Ectodermal cell (in vitro differentiated cells): ENCODE data around the gene SEMA5A.

Experiments used
- H3K27ac ChIP-seq: 2 replicates; pipeline ENCODE4 v1.7.0; 2013; ENCODE audit warnings: mild to moderate bottlenecking, low read depth, low read length; ENCODE audit not compliant: insufficient read depth, poor library complexity, severe bottlenecking
- H3K27me3 ChIP-seq: 2 replicates; pipeline ENCODE4 v1.7.0; 2013; ENCODE audit warnings: mild to moderate bottlenecking, low read length; ENCODE audit not compliant: insufficient read depth, control insufficient read depth, poor library complexity, severe bottlenecking
- H3K36me3 ChIP-seq: one replicate; pipeline ENCODE4 v1.7.0; 2013; ENCODE audit warnings: low read length; ENCODE audit not compliant: control insufficient read depth, insufficient read depth
- H3K4me1 ChIP-seq: one replicate; pipeline ENCODE4 v1.7.0; 2013; ENCODE audit warnings: low read length; ENCODE audit not compliant: control insufficient read depth, insufficient read depth
- H3K4me3 ChIP-seq: 2 replicates; pipeline ENCODE4 v1.7.0; 2013; ENCODE audit warnings: low read depth, low read length, control low read depth; ENCODE audit not compliant: insufficient read depth
- H3K9me3 ChIP-seq: 2 replicates; pipeline ENCODE4 v1.7.0; 2013; ENCODE audit warnings: mild to moderate bottlenecking, low read length, moderate library complexity; ENCODE audit not compliant: control insufficient read depth
- WGBS, 2 experiments: methylation state at CpG; one replicate each; pipeline ENCODE4 v1.1.7; 2013; ENCODE audit warnings: missing lambda C conversion rate in 2 of 2; 5-methylcytosine and 5-hydroxymethylcytosine counted together

SEMA5A gene

DNA sequence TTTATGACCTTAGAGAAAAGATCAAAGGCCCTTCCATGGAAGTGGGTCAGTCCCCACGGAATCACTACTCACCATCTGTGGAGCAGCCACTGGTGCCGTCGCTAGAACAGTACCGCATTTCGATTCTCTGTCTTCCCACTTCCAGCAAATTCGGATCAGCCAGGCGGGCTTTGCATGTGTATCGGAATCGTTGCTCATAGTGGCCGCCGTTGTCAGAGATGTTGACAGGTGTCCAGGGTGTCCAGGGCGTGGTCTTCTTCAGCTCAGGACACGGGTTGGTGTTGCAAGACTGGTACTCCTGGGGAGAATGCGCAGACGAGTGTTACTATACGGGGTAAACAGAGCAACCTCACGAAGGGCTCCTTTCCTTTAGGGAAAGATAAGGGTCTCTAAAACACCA is 479.5 kb downstream of the SEMA5A start:
- Histone ChIP-seq H3K27me3 (no peaks in the 10 kb centered on the region), H3K27ac (no peak overlapping the region), H3K4me1 (no peaks in the 10 kb centered on the region), H3K36me3 (no peaks in the 10 kb centered on the region), H3K4me3 (no peak overlapping the region), H3K9me3 (no peaks in the 10 kb centered on the region)
- 92 to 93% methylated on average over 17 of the region's 17 CpGs for WGBS, 2 experiments

DNA sequence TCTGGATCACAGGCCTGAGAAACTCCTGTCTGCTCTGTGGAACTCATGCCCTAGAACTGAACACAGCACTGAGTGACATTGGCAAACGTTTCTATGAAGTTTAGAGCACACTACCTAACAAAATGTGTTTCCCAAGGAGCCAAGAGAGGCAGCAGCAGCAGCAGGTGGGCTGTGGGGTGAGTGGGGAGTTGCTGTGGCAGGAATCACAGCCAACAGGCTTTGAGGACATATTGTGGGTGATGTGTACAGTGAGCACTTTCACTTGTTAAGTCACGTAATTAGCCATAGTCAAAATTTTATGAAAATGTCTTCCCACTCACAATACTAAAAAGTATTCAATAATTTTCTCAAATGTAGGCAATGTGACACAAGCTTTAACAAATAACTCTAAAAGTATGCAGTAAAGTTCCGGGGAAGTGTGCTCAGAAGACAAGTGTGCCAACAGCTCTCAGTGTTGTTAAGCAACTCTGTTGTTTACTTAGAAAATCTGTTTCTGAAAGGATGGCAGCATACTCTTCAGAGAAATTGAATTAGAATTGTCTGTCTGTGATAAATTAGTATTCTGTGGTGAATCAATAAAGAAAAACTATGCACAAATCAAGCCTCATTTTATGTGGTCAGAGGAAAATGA is 482.1 kb downstream of the SEMA5A start:
- 92 to 96% methylated on average over 3 of the region's 3 CpGs for WGBS, 2 experiments
- Histone ChIP-seq H3K36me3 (no peaks in the 10 kb centered on the region), H3K4me3 (no peak overlapping the region), H3K4me1 (no peaks in the 10 kb centered on the region), H3K9me3 (no peaks in the 10 kb centered on the region), H3K27ac (no peak overlapping the region), H3K27me3 (no peaks in the 10 kb centered on the region)

DNA sequence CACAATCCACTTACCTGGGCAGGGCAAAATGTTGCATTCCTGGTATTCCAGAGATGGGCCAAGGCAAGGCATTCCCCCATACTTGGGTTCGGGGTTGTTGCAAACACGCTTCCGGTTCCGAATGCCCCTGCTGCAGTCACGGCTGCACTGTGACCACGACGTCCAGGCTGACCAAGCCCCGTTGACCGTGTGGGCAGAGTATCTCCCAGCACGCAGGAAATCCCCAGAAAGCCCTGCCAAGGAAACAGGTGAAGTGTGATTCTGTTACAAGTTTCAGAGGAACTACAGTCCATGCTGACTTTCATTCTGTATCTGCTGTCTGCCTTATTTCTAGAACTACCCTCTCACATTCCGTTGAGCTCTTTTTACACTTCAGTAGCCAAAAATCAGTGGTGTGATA is 483.0 kb downstream of the SEMA5A start:
- H3K4me1 ChIP-seq: no peaks in the 10 kb centered on the region
- H3K36me3 ChIP-seq: no peaks in the 10 kb centered on the region
- no peaks in the 10 kb centered on the region for H3K27me3 ChIP-seq
- H3K27ac ChIP-seq: no peak overlapping the region
- H3K4me3 ChIP-seq: no peak overlapping the region
- H3K9me3 ChIP-seq: no peaks in the 10 kb centered on the region
- WGBS, 2 experiments: 96 to 98% methylated on average over 11 of the region's 11 CpGs

DNA sequence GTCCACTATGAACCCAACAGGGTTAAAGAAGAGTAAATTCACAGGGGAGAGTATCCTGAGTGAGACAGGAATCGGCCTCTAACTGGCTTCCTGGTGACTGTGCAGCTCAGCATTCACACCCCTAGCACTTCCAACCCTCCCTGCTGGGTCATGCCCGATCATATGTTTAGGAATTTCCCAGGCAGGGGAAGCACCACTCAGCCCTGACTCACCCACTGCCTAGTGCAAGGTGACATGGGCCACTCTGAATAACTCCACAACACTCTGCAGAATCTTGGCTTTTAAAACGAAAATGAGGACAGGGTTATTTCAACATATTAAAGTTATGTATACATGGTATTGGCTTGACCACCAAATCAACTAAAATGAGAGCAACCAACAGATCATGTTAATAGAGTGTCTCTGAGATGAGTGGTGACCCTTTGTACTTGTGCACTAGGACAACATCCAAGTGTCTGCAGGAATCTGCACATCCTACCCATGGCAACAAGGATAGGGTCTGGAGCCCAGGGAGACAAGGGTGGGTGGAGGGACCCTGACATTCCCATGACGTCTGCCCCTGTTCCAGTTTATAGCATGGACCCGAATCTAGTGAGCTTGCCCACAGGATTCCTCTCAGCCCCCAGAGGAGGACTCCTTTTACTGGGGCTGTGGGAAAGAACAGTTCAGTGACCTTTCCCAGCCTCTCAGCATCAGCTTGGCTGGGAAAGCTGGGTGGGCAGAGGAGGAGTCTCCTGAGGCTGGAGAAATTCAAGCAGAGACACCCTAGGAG is 485.8 kb downstream of the SEMA5A start:
- Histone ChIP-seq H3K36me3 (no peaks in the 10 kb centered on the region), H3K4me1 (no peaks in the 10 kb centered on the region), H3K9me3 (no peaks in the 10 kb centered on the region), H3K4me3 (no peak overlapping the region), H3K27me3 (no peaks in the 10 kb centered on the region), H3K27ac (no peak overlapping the region)
- 88 to 91% methylated on average over 5 of the region's 5 CpGs for WGBS, 2 experiments

DNA sequence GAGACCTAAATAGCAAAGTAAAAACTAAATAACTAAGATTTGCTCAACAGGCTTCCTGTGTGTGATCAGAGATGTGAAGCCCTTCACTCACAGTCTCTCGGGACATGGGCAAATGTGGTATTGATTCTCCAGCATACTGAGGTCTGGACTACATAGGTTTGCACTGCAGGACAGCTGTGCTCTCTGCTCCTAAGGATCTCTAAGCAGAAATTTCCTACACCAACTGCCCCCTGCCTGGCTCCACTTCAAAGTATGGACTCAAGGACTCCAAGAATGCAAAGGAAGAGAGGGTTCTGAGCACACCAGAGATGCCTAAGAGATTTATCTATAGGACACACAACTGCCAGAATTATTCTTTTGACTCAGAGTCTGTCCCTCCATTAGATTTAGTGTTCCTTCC is 487.2 kb downstream of the SEMA5A start:
- WGBS, 2 experiments: 95 to 100% methylated on average over 1 of the region's 1 CpG
- Histone ChIP-seq H3K9me3 (no peaks in the 10 kb centered on the region), H3K4me3 (no peak overlapping the region), H3K36me3 (no peaks in the 10 kb centered on the region), H3K4me1 (no peaks in the 10 kb centered on the region), H3K27me3 (no peaks in the 10 kb centered on the region), H3K27ac (no peak overlapping the region)

DNA sequence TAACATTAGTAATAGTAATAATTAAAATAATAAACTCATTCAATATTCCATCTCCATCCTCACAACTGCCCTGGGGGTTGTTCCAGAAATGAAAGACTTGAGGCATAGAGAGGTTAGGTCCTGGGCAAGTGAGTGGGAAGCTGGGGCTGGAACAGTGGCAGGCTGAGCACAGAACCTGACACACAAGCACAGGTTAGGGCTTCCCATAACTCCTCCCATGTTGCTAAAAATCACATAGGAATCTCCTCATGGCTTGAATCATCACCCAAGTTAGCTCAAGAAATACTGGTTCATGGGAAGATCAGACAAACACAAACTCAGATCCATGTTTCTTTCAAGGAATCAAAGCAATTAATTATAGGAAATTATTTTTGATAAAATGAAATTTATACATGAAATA is 487.7 kb downstream of the SEMA5A start:
- H3K4me1 ChIP-seq: no peaks in the 10 kb centered on the region
- H3K4me3 ChIP-seq: no peak overlapping the region
- no peak overlapping the region for H3K27ac ChIP-seq
- no peaks in the 10 kb centered on the region for H3K36me3 ChIP-seq
- no peaks in the 10 kb centered on the region for H3K9me3 ChIP-seq
- no peaks in the 10 kb centered on the region for H3K27me3 ChIP-seq

DNA sequence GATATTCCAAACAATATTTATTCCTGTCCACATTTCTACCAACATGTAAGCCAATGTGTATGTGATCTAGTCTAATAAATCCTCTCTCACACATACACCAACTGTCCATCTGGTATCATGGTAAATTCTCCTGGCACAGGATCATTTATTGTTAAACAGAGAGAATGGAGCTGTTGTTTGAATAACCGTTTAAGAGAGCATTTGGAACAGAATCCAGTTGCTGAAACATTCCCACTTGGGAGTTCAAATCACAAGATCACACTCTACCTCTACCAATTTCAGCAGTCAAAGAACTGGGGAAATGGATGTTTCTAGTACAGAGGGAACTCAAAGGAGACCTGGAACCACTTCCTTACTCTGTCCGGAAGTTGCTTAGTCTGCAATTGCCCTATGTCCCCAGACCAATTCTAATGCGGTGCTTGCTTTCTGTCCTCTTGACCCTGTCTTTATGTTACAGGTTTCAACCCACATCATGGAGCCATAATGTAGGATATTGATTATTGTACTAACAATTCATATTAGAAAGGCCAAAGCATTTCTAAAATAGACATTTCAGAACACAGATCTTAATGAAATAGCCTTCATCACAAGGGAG is 488.4 kb downstream of the SEMA5A start:
- no peaks in the 10 kb centered on the region for H3K27me3 ChIP-seq
- 90 to 96% methylated on average over 3 of the region's 3 CpGs for WGBS, 2 experiments
- H3K4me1 ChIP-seq: no peaks in the 10 kb centered on the region
- no peaks in the 10 kb centered on the region for H3K9me3 ChIP-seq
- H3K4me3 ChIP-seq: no peak overlapping the region
- H3K27ac ChIP-seq: no peak overlapping the region
- no peaks in the 10 kb centered on the region for H3K36me3 ChIP-seq

DNA sequence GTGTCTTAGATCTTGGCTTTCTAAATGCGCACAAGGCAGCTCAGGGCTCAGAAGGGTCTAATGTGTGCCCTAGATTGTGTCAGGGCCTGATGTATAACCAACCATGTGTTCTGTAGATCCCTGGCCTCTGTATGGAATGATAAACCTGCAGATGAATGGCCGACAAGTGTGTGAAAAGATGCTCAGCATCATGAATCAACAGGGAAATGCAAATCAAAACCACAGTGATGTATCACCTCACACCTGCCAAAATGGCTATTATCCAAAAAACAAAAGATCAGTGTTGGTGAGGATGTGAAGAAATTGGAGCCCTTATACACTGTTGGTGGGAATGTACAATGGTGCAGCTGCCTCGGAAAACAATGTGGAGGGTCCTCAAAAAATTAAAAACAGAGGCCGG is 489.8 kb downstream of the SEMA5A start:
- Histone ChIP-seq H3K9me3 (no peaks in the 10 kb centered on the region), H3K36me3 (no peaks in the 10 kb centered on the region), H3K4me3 (no peak overlapping the region), H3K4me1 (no peaks in the 10 kb centered on the region), H3K27ac (no peak overlapping the region), H3K27me3 (no peaks in the 10 kb centered on the region)
- 95% methylated on average over 4 of the region's 4 CpGs for WGBS, 2 experiments

DNA sequence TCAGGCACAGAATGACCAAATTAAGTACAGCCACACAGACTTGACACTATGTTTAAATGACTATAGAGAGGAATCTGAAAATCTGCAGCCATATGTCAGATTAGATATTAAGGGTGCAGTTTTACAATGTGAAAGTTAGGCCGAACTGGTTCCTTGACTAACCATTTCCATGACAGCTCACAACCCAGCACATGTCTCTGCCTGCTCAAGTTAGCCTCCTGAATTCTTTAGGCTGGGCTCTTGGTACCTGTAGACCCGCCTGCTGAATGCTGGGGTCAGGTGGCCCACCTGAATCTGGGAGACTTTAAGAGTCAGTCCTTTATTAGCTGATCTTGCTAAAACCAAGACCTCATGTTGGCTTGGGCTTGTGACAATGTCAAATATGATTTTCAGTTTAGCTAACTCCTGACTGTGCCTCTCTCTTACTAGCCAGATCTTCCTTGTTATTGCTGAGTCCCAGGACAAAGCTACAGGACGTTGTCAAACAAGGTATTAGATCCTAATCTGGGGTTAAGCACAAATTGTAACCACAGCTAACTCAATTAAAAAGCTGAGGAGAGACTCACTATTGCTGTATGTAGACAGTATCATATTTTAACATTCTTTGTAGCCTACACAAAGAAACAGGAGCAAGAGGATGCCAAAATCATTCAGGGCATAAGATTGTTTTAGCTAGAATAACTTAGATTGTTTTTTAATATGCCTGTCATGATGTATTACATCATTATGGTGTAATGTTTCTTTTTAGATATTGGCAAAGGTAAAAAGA is 490.9 kb downstream of the SEMA5A start:
- 89 to 90% methylated on average over 3 of the region's 3 CpGs for WGBS, 2 experiments
- no peaks in the 10 kb centered on the region for H3K36me3 ChIP-seq
- H3K9me3 ChIP-seq: no peaks in the 10 kb centered on the region
- no peak overlapping the region for H3K4me3 ChIP-seq
- no peaks in the 10 kb centered on the region for H3K27me3 ChIP-seq
- no peaks in the 10 kb centered on the region for H3K4me1 ChIP-seq
- no peak overlapping the region for H3K27ac ChIP-seq

DNA sequence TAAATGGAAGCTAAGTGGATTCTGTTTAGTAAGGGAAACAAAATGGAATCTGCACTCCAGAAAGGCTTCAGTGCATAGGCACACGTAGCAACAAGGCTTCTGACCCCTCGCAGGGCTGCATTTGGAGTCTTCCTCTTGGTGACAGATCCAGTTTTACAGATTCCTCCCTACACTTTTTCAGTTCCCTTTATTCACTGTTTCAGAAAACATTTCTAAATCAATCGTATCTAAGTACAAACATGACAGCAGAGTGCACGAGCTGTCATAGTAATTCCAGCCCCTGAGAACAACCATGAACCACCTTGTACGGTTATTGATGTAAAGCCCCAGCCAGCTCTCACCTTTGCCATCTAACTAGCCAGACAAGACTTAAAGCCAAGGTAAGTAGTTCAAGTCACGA is 491.6 kb downstream of the SEMA5A start:
- no peaks in the 10 kb centered on the region for H3K36me3 ChIP-seq
- no peak overlapping the region for H3K4me3 ChIP-seq
- no peaks in the 10 kb centered on the region for H3K4me1 ChIP-seq
- H3K27me3 ChIP-seq: no peaks in the 10 kb centered on the region
- no peak overlapping the region for H3K27ac ChIP-seq
- 77% methylated on average over 6 of the region's 6 CpGs for WGBS, 2 experiments
- no peaks in the 10 kb centered on the region for H3K9me3 ChIP-seq
